K562 (cell line): ENCODE measurements around the gene UFSP1. TPM values are rescaled to one million over a fixed set of nuclear protein-coding genes. Genes with fewer than 3 reads are reported as not detected.

Experiments
- ESRRB ChIP-seq: fragments of 250-450 bp; sonication (Bioruptor Pico); IDR thresholded peaks from 2 replicates; pipeline ENCODE4 v1.5.0; 2020; ENCODE audit warnings: mild to moderate bottlenecking, moderate library complexity, borderline replicate concordance
- GABPB1 ChIP-seq: sonication (generic); formaldehyde crosslinking; IDR thresholded peaks from 2 replicates; pipeline ENCODE4 v1.8.0; 2022; ENCODE audit warnings: mild to moderate bottlenecking, missing genetic modification reagents
- HDAC1 ChIP-seq, 2 experiments: fragments of 450-650 bp; IDR thresholded peaks; 2 replicates each; pipeline ENCODE4 v1.6.1; 2016 to 2017; ENCODE audit warnings: inconsistent platforms in 1 of 2, mild to moderate bottlenecking in 1 of 2, moderate library complexity in 1 of 2
- HDAC2 ChIP-seq: fragments of 450-650 bp; IDR thresholded peaks from 2 replicates; pipeline ENCODE4 v1.6.1; 2016; ENCODE audit warnings: mild to moderate bottlenecking
- MTA1 ChIP-seq: fragments of 450-650 bp; IDR thresholded peaks from 2 replicates; pipeline ENCODE4 v1.6.1; 2017; ENCODE audit warnings: borderline replicate concordance
- NEUROD1 ChIP-seq: fragments of 150-350 bp; IDR thresholded peaks from 2 replicates; pipeline ENCODE4 v1.6.1; 2014; ENCODE audit warnings: borderline replicate concordance, low read length, low read depth; ENCODE audit not compliant: partially characterized antibody
- PHF8 ChIP-seq: fragments of 200-600 bp; sonication (generic); IDR thresholded peaks from 2 replicates; pipeline ENCODE4 v1.6.1; 2012; ENCODE audit warnings: mixed run types, mild to moderate bottlenecking, inconsistent platforms, low read length, moderate library complexity, borderline replicate concordance
- SLC30A9 ChIP-seq: fragments of 250-450 bp; sonication (Bioruptor Pico); IDR thresholded peaks from 2 replicates; pipeline ENCODE4 v1.8.0; 2022; ENCODE audit warnings: mild to moderate bottlenecking, moderate library complexity
- SP2 ChIP-seq: IDR thresholded peaks from 2 replicates; pipeline ENCODE4 v1.6.1; 2011; ENCODE audit warnings: mild to moderate bottlenecking, low read depth, low read length, moderate library complexity; ENCODE audit not compliant: poor library complexity, severe bottlenecking; ENCODE audit errors: extremely low read depth
- TAF1 ChIP-seq: IDR thresholded peaks from 2 replicates; pipeline ENCODE4 v1.6.1; 2011; ENCODE audit warnings: mild to moderate bottlenecking, low read length, moderate library complexity; ENCODE audit not compliant: insufficient read depth, control insufficient read depth, severe bottlenecking; ENCODE audit errors: extremely low read depth
- ZFP1 ChIP-seq: fragments of 450-650 bp; formaldehyde crosslinking; IDR thresholded peaks from 2 replicates; pipeline ENCODE4 v1.4.0; 2020; ENCODE audit warnings: mild to moderate bottlenecking, mixed read lengths
- ZKSCAN8 ChIP-seq: fragments of 200-800 bp; sonication (Bioruptor generic); IDR thresholded peaks from 2 replicates; pipeline ENCODE4 v1.6.1; 2016; ENCODE audit warnings: missing genetic modification characterization, missing compliant biosample characterization
- ZNF79 ChIP-seq: fragments of 250-450 bp; sonication (Bioruptor Pico); IDR thresholded peaks from 2 replicates; pipeline ENCODE4 v1.4.0; 2020; ENCODE audit warnings: low read depth, mild to moderate bottlenecking, moderate library complexity
- polyA plus RNA-seq, 8 experiments: library from polyadenylated mRNA; depleted of rRNA in 4 of 8; stranded (reverse) in 5 of 8; unstranded in 3 of 8; fragments of >200 nt; fragmentation: Nextera tagmentation in 2 of 8; fragmentation: Illumina TruSeq in 1 of 8; extraction: Ambion mirVana in 2 of 8; extraction: Trizol in 1 of 8; gene quantifications; 2 replicates each; pipeline versions ENCODE4 v1.2.1 to v1.2.3, GENCODE V29; 2011 to 2014; ENCODE audit warnings: inconsistent platforms in 1 of 8, missing spikeins in 1 of 8
- total RNA-seq, 7 experiments: library from RNA; depleted of rRNA in 6 of 7; stranded (reverse); fragments of >200 nt in 6 of 7; fragmentation: Illumina TruSeq in 2 of 7; extraction: Trizol in 2 of 7; gene quantifications; 2 replicates each; pipeline versions ENCODE4 v1.2.1 to v1.2.3, GENCODE V29; 2011 to 2021; ENCODE audit warnings: low replicate concordance in 1 of 7
- TF ChIP-seq, protein P1 (sequence below): fragments of 450-650 bp; IDR thresholded peaks from 2 replicates; pipeline ENCODE4 v1.6.1; 2017; ENCODE audit warnings: antibody characterized with exemption, mild to moderate bottlenecking
- TF ChIP-seq, protein P2 (sequence below): fragments of 450-650 bp; formaldehyde crosslinking; IDR thresholded peaks from 2 replicates; pipeline ENCODE4 v1.4.0; 2020; ENCODE audit warnings: mild to moderate bottlenecking
- TF ChIP-seq, protein P3 (sequence below): sonication (generic); formaldehyde crosslinking; IDR thresholded peaks from 2 replicates; pipeline ENCODE4 v1.8.0; 2022; ENCODE audit warnings: mild to moderate bottlenecking, missing genetic modification reagents
- TF ChIP-seq, protein P4 (sequence below), 2 experiments: fragments of 250-450 bp in 1 of 2; fragments of 450-650 bp in 1 of 2; sonication (Bioruptor Pico) in 1 of 2; IDR thresholded peaks; 2 replicates each; pipeline versions ENCODE4 v1.6.1 to v1.8.0; 2016 to 2021; ENCODE audit warnings: mild to moderate bottlenecking in 2 of 2, moderate library complexity in 2 of 2, missing compliant biosample characterization in 1 of 2, missing genetic modification characterization in 1 of 2
- TF ChIP-seq, protein P5 (sequence below): fragments of 250-450 bp; sonication (Bioruptor Pico); IDR thresholded peaks from 2 replicates; pipeline ENCODE4 v1.8.0; 2021; ENCODE audit warnings: moderate library complexity, mild to moderate bottlenecking, inconsistent platforms

Gene UFSP1
- total and polyA plus RNA-seq, 9 of the 15 experiments (the other 6 are each of a cell fraction or from before 2014, with no cell fraction given): 0.50 to 18.8 (median 2.1) TPM

DNA sequence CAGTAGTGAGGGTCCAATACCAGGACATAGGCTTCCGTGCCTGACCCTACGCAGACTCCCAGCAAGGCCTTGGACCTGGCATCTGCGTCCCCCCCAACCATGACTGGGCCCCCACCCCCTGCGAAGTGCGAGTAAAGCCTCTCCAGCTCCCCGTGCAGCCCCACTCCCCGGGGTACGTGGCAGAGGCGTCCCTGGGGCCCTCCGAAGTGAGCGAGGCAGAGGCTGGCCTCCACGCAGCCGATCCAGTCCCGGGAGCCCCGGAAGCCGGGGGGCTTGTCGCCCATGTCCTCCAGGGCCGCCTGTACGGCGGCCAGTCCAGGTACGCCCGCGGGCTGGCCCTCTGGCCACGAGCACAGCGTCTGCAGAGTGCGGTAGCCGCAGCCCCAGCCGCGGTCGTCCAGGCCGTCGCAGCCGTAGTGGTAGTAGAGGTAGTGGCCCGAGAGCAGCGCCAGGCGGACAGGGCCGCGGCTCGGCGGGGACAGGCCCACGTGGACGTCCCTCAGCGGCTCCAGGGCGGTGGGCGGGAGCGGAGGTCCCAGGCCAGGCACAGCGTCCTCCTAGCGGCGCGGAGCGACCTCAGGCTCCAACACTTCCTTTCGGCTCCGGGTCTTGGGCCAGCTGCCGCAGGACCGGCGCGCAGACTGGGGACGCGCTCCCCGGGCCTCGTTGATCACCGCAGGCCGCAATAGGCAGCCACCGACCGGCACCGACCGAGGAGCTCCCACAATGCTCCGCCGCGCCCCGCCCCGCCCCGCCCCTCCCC lies at the start of gene UFSP1 (continued):
- TF ChIP-seq, protein P1, sequence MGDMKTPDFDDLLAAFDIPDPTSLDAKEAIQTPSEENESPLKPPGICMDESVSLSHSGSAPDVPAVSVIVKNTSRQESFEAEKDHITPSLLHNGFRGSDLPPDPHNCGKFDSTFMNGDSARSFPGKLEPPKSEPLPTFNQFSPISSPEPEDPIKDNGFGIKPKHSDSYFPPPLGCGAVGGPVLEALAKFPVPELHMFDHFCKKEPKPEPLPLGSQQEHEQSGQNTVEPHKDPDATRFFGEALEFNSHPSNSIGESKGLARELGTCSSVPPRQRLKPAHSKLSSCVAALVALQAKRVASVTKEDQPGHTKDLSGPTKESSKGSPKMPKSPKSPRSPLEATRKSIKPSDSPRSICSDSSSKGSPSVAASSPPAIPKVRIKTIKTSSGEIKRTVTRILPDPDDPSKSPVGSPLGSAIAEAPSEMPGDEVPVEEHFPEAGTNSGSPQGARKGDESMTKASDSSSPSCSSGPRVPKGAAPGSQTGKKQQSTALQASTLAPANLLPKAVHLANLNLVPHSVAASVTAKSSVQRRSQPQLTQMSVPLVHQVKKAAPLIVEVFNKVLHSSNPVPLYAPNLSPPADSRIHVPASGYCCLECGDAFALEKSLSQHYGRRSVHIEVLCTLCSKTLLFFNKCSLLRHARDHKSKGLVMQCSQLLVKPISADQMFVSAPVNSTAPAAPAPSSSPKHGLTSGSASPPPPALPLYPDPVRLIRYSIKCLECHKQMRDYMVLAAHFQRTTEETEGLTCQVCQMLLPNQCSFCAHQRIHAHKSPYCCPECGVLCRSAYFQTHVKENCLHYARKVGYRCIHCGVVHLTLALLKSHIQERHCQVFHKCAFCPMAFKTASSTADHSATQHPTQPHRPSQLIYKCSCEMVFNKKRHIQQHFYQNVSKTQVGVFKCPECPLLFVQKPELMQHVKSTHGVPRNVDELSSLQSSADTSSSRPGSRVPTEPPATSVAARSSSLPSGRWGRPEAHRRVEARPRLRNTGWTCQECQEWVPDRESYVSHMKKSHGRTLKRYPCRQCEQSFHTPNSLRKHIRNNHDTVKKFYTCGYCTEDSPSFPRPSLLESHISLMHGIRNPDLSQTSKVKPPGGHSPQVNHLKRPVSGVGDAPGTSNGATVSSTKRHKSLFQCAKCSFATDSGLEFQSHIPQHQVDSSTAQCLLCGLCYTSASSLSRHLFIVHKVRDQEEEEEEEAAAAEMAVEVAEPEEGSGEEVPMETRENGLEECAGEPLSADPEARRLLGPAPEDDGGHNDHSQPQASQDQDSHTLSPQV: peak; percentile 97
- TF ChIP-seq MTA1 (no peak), ESRRB (CRISPR knock-in tag) (no peak), ZNF79 (CRISPR knock-in tag) (no peak), PHF8 (peak; percentile 90), ZKSCAN8 (no peak; the same call in 1 of the 2 replicates), HDAC1 (IDR thresholded peaks at IDR 0.05) (peak in 1 of 2 experiments; percentile 98; a peak in 2 of 4 replicates), HDAC2 (peak; percentile 58; the same call in 1 of the 2 replicates), NEUROD1 (peak; percentile 9), ZFP1 (CRISPR knock-in tag) (no peak), GABPB1 (CRISPR knock-in tag) (peak; percentile 77), SLC30A9 (CRISPR knock-in tag) (no peak), TAF1 (peak; percentile 79), SP2 (no peak)
- TF ChIP-seq, protein P2, sequence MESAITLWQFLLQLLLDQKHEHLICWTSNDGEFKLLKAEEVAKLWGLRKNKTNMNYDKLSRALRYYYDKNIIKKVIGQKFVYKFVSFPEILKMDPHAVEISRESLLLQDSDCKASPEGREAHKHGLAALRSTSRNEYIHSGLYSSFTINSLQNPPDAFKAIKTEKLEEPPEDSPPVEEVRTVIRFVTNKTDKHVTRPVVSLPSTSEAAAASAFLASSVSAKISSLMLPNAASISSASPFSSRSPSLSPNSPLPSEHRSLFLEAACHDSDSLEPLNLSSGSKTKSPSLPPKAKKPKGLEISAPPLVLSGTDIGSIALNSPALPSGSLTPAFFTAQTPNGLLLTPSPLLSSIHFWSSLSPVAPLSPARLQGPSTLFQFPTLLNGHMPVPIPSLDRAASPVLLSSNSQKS: no peak
- TF ChIP-seq, protein P3, sequence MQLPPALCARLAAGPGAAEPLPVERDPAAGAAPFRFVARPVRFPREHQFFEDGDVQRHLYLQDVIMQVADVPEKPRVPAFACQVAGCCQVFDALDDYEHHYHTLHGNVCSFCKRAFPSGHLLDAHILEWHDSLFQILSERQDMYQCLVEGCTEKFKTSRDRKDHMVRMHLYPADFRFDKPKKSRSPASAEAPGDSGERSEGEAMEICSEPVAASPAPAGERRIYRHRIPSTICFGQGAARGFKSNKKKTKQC (CRISPR knock-in tag): peak; percentile 43; the same call in 1 of the 2 replicates
- TF ChIP-seq, protein P4, sequence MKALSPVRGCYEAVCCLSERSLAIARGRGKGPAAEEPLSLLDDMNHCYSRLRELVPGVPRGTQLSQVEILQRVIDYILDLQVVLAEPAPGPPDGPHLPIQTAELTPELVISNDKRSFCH (CRISPR knock-in tag; IDR thresholded peaks at IDR 0.05): no peak
- TF ChIP-seq, protein P4 (tag; IDR thresholded peaks at IDR 0.05): peak; percentile 71; the same call in 1 of the 2 replicates
- TF ChIP-seq, protein P5, sequence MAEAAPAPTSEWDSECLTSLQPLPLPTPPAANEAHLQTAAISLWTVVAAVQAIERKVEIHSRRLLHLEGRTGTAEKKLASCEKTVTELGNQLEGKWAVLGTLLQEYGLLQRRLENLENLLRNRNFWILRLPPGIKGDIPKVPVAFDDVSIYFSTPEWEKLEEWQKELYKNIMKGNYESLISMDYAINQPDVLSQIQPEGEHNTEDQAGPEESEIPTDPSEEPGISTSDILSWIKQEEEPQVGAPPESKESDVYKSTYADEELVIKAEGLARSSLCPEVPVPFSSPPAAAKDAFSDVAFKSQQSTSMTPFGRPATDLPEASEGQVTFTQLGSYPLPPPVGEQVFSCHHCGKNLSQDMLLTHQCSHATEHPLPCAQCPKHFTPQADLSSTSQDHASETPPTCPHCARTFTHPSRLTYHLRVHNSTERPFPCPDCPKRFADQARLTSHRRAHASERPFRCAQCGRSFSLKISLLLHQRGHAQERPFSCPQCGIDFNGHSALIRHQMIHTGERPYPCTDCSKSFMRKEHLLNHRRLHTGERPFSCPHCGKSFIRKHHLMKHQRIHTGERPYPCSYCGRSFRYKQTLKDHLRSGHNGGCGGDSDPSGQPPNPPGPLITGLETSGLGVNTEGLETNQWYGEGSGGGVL (CRISPR knock-in tag): no peak
